ENCODE measurements around the gene SLC25A47.
A peak's percentile ranks its signal among the peaks of the same experiment; 100 is the strongest.

Gene SLC25A47

GRCh38 chr14:100364403-100364802 lies 41.3 kb downstream of the SLC25A47 start:
- H3K4me3 ChIP-seq (ENCODE audit: low read depth, low read length): no peak overlapping the region
- no peak for DNase-seq (ENCODE audit: low read depth)

DNA sequence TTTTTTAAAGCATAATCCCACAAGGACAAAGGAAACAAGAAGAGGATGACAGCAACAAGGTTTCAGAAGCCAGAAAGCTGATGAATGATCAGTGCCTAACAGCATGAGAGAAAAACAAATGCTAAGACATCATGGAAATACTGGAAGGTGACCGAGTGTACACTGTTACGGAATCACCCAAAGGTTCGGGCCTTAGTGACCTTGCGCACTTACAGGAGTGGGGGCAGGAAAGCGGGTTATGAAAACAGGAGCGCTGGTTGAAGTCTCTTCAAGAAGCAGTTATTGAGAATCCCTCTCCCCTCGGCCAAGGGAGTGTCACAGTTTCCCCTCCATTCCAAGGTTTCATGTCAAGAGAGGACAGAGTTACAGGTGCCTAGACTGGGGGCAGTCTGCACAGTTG lies 42.6 kb downstream of the SLC25A47 start:
- no peak overlapping the region for H3K4me3 ChIP-seq (ENCODE audit: low read depth, low read length)
- no peak for DNase-seq (ENCODE audit: low read depth)

DNA sequence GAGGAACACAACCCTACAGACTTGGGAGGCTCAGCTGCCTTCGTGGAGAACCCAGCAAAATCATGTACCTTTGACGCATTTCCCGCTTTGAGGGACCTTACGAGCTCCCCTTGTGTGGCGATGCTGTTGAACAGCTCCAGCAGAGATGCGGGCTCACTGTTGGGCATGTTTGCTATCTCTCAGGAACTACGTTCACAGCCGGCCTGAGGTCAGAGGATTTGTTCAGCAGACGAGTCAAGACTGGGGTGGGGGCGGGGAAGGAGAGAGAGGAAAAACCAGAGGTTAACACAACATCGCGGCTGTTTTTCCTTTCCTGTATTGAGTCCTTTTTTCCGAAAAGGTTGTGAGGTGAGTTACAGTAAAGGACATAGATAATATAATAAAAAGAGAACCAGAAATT lies 45.9 kb downstream of the SLC25A47 start:
- DNase-seq (ENCODE audit: low read depth): no peak
- no peak overlapping the region for H3K4me3 ChIP-seq (ENCODE audit: low read depth, low read length)

DNA sequence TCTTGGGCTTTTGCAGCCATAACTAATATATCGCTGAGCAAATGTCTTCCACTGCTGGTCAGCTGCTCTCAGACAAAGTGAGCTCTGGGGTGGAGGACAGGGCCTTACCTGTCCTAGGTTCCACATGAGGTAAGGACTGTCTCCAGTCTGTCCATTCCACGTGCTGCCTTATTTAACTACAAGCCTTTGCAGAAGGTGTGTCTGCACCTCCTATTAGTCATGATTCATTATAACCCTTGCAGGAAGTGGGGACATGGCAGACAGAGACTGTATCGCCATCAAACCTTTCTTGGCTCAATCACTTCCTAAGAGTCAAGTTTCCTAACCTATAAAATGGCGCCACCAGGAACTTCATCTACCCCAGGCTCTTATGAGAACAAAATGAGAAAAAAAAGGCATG lies 46.9 kb downstream of the SLC25A47 start:
- no peak for DNase-seq (ENCODE audit: low read depth)
- no peak overlapping the region for H3K4me3 ChIP-seq (ENCODE audit: low read depth, low read length)

GRCh38 chr14:100371773-100372172 lies 48.6 kb downstream of the SLC25A47 start:
- DNase-seq (ENCODE audit: low read depth): no peak
- no peak overlapping the region for H3K4me3 ChIP-seq (ENCODE audit: low read depth, low read length)

DNA sequence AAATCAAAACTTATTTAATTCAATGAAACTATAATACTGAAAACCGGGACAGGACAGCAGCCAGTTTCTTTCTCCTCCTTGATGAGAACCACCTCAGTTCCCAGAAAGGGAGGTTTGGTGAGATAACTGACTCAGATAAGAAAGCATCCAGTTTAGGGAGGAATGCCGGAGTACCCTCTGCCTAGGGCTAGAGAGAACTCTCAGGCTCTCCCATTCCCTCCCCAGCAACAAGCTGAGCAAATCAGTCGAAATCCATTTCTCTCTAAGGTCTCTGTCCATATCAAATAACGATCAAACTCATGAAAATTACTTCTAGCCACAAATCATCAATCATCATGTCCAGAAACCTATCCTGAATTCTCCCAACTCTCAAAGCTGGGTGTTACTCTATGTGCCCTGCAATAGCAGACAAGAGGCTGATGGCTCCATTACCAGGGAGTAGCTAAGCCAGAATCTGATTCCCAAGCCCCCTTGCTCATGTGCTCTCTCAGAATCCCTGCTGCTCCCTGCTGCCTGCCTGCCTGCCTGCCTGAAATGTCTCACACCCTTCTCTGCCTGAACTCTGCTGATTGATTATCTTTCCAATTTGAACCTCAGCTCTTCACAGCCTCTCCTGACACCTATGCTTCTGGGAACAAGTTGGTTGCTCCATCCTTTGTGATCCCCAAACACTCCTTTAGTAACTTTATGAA lies 49.4 kb downstream of the SLC25A47 start:
- peak overlapping the region; percentile 72 for H3K4me3 ChIP-seq (ENCODE audit: low read depth, low read length)
- DNase-seq (ENCODE audit: low read depth): no peak

- peak overlapping the region; percentile 72 for H3K4me3 ChIP-seq (ENCODE audit: low read depth, low read length)
- no peak for DNase-seq (ENCODE audit: low read depth)
Observed at GRCh38 chr14:100374270-100374669, 51.1 kb downstream of the SLC25A47 start.

DNA sequence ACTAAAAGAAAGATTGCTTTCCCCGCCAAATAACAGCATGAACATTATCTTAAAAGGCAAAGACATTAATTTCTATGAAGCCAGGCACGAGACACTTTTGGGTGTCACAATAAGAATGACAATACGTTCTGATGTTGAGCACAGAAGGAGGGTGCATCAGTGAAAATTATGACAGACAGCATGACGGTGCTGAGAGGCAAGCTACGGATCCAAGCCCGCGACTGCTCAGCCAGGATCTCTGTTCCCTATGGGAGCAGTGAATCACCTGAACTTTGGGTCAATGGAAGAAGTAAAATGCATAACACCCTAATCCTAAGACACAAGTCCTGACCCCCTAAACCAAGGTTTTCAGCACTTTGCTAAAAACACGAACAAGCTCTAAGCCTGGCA lies 51.7 kb downstream of the SLC25A47 start:
- peak overlapping the region; percentile 72 for H3K4me3 ChIP-seq (ENCODE audit: low read depth, low read length)
- peak; percentile 18 for DNase-seq (ENCODE audit: low read depth)

GRCh38 chr14:100375266-100375962 lies 52.3 kb downstream of the SLC25A47 start:
- DNase-seq (ENCODE audit: low read depth): peak; percentile 94
- peak overlapping the region; percentile 72 for H3K4me3 ChIP-seq (ENCODE audit: low read depth, low read length)

- H3K4me3 ChIP-seq (ENCODE audit: low read depth, low read length): peak within 1 kb of the TSS; percentile 72
- peak; percentile 89 for DNase-seq (ENCODE audit: low read depth)
Observed at GRCh38 chr14:100375963-100376735, 53.0 kb downstream of the SLC25A47 start, which contains the start of gene WDR25. WDR25 (plus strand) TSS chr14:100376485.

- DNase-seq (ENCODE audit: low read depth): no peak
- H3K4me3 ChIP-seq (ENCODE audit: low read depth, low read length): peak overlapping the region; percentile 72
Observed at GRCh38 chr14:100376751-100377171, 53.6 kb downstream of the SLC25A47 start.
